ENCODE results near the gene DNAJB11. TPM values are rescaled to one million over a fixed set of nuclear protein-coding genes. Genes with fewer than 3 reads are reported as not detected.

DNAJB11 gene
- total and polyA plus RNA-seq, 2 experiments from 2014 or later = 72.6 to 85.6 TPM

- TF ChIP-seq ZNF462 (CRISPR knock-in tag; IDR thresholded peaks at IDR 0.05) (no peak), POLR2AphosphoS5 (IDR thresholded peaks at IDR 0.05; ENCODE audit: low read depth) (no peak), NANOG (IDR thresholded peaks at IDR 0.05; ENCODE audit: borderline replicate concordance) (no peak)
- TF ChIP-seq, protein P1, sequence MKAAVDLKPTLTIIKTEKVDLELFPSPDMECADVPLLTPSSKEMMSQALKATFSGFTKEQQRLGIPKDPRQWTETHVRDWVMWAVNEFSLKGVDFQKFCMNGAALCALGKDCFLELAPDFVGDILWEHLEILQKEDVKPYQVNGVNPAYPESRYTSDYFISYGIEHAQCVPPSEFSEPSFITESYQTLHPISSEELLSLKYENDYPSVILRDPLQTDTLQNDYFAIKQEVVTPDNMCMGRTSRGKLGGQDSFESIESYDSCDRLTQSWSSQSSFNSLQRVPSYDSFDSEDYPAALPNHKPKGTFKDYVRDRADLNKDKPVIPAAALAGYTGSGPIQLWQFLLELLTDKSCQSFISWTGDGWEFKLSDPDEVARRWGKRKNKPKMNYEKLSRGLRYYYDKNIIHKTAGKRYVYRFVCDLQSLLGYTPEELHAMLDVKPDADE (IDR thresholded peaks at IDR 0.05) = no peak
These were observed 34.6 kb downstream of the DNAJB11 start (continued) for GRCh38 chr3:186605078-186605477.

DNA sequence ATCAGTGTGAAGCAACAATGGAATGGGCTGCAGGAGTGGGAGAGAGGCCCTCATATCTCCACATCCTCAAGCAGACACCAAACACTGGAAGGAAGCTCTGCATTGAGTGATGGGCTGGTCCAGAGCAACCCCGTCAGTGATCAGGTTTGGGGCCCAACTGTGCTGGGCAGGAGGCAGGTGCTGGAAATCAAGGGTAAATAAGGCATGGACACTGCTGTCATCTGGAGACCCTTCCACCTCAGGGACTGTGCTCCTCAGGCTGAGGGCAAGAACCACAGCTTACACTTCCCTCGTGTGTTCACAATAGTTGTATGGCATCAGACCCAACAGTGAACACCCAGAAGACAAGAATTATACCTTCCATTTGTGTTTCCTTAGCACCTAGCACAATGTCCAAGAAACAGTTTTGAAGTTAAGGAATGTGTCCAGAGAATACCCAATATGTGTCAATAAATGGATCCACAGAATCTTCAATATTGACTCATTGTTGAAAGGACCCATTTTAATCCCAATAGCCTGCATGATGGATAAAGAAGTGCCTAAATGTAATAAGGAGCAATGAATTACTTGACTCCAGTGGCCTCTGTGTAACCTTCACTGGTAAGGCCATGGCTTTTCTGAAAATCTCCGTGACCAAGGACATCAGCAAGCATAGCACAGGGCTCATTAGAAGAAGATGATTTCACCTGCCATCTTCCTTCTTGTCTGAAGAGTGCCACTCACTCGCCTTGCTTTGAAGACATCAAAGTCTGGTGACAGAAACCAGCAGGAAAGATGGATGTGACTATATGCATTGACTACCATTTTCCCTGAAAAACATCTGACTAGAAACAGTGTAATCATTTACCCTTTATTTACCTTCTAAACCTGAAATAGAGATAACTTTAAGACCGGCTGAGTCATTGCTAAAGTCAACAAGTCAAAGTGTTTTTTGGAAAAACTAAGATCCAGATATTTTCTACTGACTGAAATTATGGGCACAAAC lies 35.3 kb downstream of the DNAJB11 start:
- Histone ChIP-seq H3K4me3 (no peak overlapping the region), H3K27ac (ENCODE audit: low read depth) (no peak overlapping the region), H3K4me2 (no peak overlapping the region), H3F3A (replicated peaks; ENCODE audit: low read depth) (no peaks in the 10 kb centered on the region), H3K36me3 (ENCODE audit: insufficient read depth) (no peaks in the 10 kb centered on the region), H3K79me2 (replicated peaks; ENCODE audit: insufficient read depth) (no peaks in the 10 kb centered on the region), H4K20me1 (replicated peaks; ENCODE audit: insufficient read depth) (no peaks in the 10 kb centered on the region), H3K9me2 (ENCODE audit: insufficient read depth) (no peaks in the 10 kb centered on the region), H3K4me1 (ENCODE audit: insufficient read depth) (no peaks in the 10 kb centered on the region), H2AFZ (no peak overlapping the region), H3K27me3 (ENCODE audit: insufficient read depth) (no peaks in the 10 kb centered on the region)
- DNase-seq (ENCODE audit: low spot score) (no peak), ATAC-seq (no peak)
- no peaks in the 10 kb centered on the region for H3K9me3 Mint-ChIP-seq
- H3K27me3 Mint-ChIP-seq (ENCODE audit: insufficient read depth, low read depth, poor library complexity) = no peaks in the 10 kb centered on the region
- no peak overlapping the region for H3K27ac Mint-ChIP-seq
- H3K4me1 Mint-ChIP-seq = peaks cover 3% of the 10 kb centered on the region; the same call in 1 of the 3 replicates
- H3K4me3 Mint-ChIP-seq = no peak overlapping the region
- H3K36me3 Mint-ChIP-seq (ENCODE audit: low read depth) = no peaks in the 10 kb centered on the region
- TF ChIP-seq EZH2 (IDR thresholded peaks at IDR 0.05; ENCODE audit: low read depth, unreplicated experiment) = no peak
- TF ChIP-seq REST (IDR thresholded peaks at IDR 0.05; ENCODE audit: unreplicated experiment) = no peak
- no peak for TF ChIP-seq POLR2AphosphoS5 (IDR thresholded peaks at IDR 0.05; ENCODE audit: low read depth)
- no peak for TF ChIP-seq ZNF331 (CRISPR knock-in tag; IDR thresholded peaks at IDR 0.05; ENCODE audit: low read depth)
- no peak for TF ChIP-seq NANOG (IDR thresholded peaks at IDR 0.05; ENCODE audit: borderline replicate concordance)
- TF ChIP-seq STAT1 (IDR thresholded peaks at IDR 0.05; ENCODE audit: unreplicated experiment) = no peak
- TF ChIP-seq EZH2phosphoT487 (IDR thresholded peaks at IDR 0.05; ENCODE audit: unreplicated experiment) = no peak
- TF ChIP-seq, protein P1 (IDR thresholded peaks at IDR 0.05) = no peak
